GM23338 (cell line): ENCODE results near the gene NTMT1. TPM values are rescaled to one million over a fixed set of nuclear protein-coding genes. Genes with fewer than 3 reads are reported as not detected.

Experiments
- ATAC-seq: fragments of 200-7000 bp; cut with Tn5 transposase; 3 replicates; pipeline ENCODE4 v1.9.1; 2020
- DNase-seq: peaks from one replicate; pipeline ENCODE4 v3.0.0-alpha.2; 2015; ENCODE audit warnings: low spot score
- H2AFZ ChIP-seq: fragments of 200-600 bp; sonication (generic); 2 replicates; pipeline ENCODE4 v1.8.0; 2016; ENCODE audit warnings: antibody characterized with exemption, mild to moderate bottlenecking, moderate library complexity
- H3F3A ChIP-seq: fragments of 200-600 bp; sonication (generic); replicated peaks from 2 replicates; pipeline ENCODE4 v1.8.0; 2017; ENCODE audit warnings: antibody characterized with exemption, mixed run types, low read depth
- H3K27ac ChIP-seq: fragments of 200-600 bp; sonication (generic); 2 replicates; pipeline ENCODE4 v1.6.1; 2016; ENCODE audit warnings: low read depth
- H3K27me3 ChIP-seq: fragments of 200-600 bp; sonication (generic); 2 replicates; pipeline ENCODE4 v1.8.0; 2016; ENCODE audit warnings: mild to moderate bottlenecking, mixed run types, moderate library complexity; ENCODE audit not compliant: insufficient read depth
- H3K36me3 ChIP-seq: fragments of 200-600 bp; sonication (generic); 2 replicates; pipeline ENCODE4 v1.8.0; 2016; ENCODE audit warnings: mild to moderate bottlenecking; ENCODE audit not compliant: insufficient read depth
- H3K4me1 ChIP-seq: fragments of 200-600 bp; sonication (generic); 2 replicates; pipeline ENCODE4 v1.8.0; 2016; ENCODE audit warnings: mild to moderate bottlenecking, moderate library complexity; ENCODE audit not compliant: insufficient read depth
- H3K4me2 ChIP-seq: fragments of 200-600 bp; sonication (generic); 2 replicates; pipeline ENCODE4 v1.7.1; 2017; ENCODE audit warnings: mixed run types
- H3K4me3 ChIP-seq: fragments of 200-600 bp; sonication (generic); 2 replicates; pipeline ENCODE4 v1.6.1; 2016; ENCODE audit warnings: mixed run types
- H3K79me2 ChIP-seq: fragments of 200-600 bp; sonication (generic); replicated peaks from 2 replicates; pipeline ENCODE4 v1.8.0; 2017; ENCODE audit warnings: mild to moderate bottlenecking; ENCODE audit not compliant: insufficient read depth
- H3K9me2 ChIP-seq: fragments of 200-600 bp; sonication (generic); 2 replicates; pipeline ENCODE4 v1.8.0; 2017; ENCODE audit not compliant: insufficient read depth
- H4K20me1 ChIP-seq: fragments of 200-600 bp; sonication (generic); replicated peaks from 2 replicates; pipeline ENCODE4 v1.8.0; 2017; ENCODE audit warnings: mild to moderate bottlenecking; ENCODE audit not compliant: insufficient read depth
- H3K27ac Mint-ChIP-seq: 2 replicates; pipeline ENCODE4 v1.8.0; 2020; ENCODE audit warnings: inconsistent platforms, mild to moderate bottlenecking, moderate library complexity, mixed read lengths
- H3K27me3 Mint-ChIP-seq: 3 replicates; pipeline ENCODE4 v1.8.0; 2022; ENCODE audit warnings: low read depth, mild to moderate bottlenecking, moderate library complexity, mixed read lengths, inconsistent platforms; ENCODE audit not compliant: insufficient read depth, poor library complexity
- H3K36me3 Mint-ChIP-seq: 3 replicates; pipeline ENCODE4 v1.8.0; 2021; ENCODE audit warnings: low read depth, mild to moderate bottlenecking, inconsistent platforms, moderate library complexity, mixed read lengths
- H3K4me1 Mint-ChIP-seq: 3 replicates; pipeline ENCODE4 v1.8.0; 2020; ENCODE audit warnings: mild to moderate bottlenecking, inconsistent platforms, mixed read lengths
- H3K4me3 Mint-ChIP-seq: 3 replicates; pipeline ENCODE4 v1.8.0; 2021; ENCODE audit warnings: moderate library complexity, mild to moderate bottlenecking, inconsistent platforms, mixed read lengths
- H3K9me3 Mint-ChIP-seq: 3 replicates; pipeline ENCODE4 v1.8.0; 2020; ENCODE audit warnings: moderate library complexity, mild to moderate bottlenecking, inconsistent platforms, mixed read lengths
- CTCF ChIP-seq, 2 experiments: fragments of 200-600 bp in 1 of 2; sonication (generic) in 1 of 2; conservative IDR thresholded peaks; 2 replicates each; pipeline versions ENCODE4 v1.5.1 to v1.6.1; 2016 to 2017; ENCODE audit warnings: antibody characterized with exemption in 2 of 2, low read depth in 2 of 2, mild to moderate bottlenecking in 2 of 2, moderate library complexity in 1 of 2
- POLR2AphosphoS5 ChIP-seq: IDR thresholded peaks from 2 replicates; pipeline ENCODE4 v1.6.1; 2016; ENCODE audit warnings: antibody characterized with exemption, low read depth
- ZNF114 ChIP-seq: fragments of 250-450 bp; sonication (Bioruptor Pico); IDR thresholded peaks from 2 replicates; pipeline ENCODE4 v1.5.0; 2020; ENCODE audit warnings: mild to moderate bottlenecking, moderate library complexity
- ZNF462 ChIP-seq: fragments of 250-450 bp; sonication (Bioruptor Pico); IDR thresholded peaks from 2 replicates; pipeline ENCODE4 v1.5.0; 2020; ENCODE audit warnings: mild to moderate bottlenecking, moderate library complexity
- polyA plus RNA-seq: library from polyadenylated mRNA; unstranded; fragments of >200 nt; fragmentation: Nextera tagmentation; extraction: Ambion mirVana; gene quantifications from 2 replicates; pipeline ENCODE4 v1.2.1, GENCODE V29; 2016
- total RNA-seq: library from RNA; depleted of rRNA; stranded (reverse); fragments of >200 nt; shearing (Covaris generic); gene quantifications from 2 replicates; pipeline ENCODE4 v1.2.3, GENCODE V29; 2014

NTMT1 gene
- total and polyA plus RNA-seq, 2 experiments from 2014 or later: 59.4 to 108 TPM

- Histone ChIP-seq H3K4me2 (no peak overlapping the region), H3F3A (no peaks in the 10 kb centered on the region), H3K4me1 (peaks cover 3% of the 10 kb centered on the region; the same call in 1 of the 2 replicates), H3K9me2 (no peaks in the 10 kb centered on the region), H3K27ac (no peak overlapping the region), H2AFZ (no peak overlapping the region), H3K36me3 (no peaks in the 10 kb centered on the region), H3K27me3 (peaks cover 11% of the 10 kb centered on the region; the same call in 1 of the 2 replicates), H4K20me1 (no peaks in the 10 kb centered on the region), H3K4me3 (no peak overlapping the region), H3K79me2 (no peaks in the 10 kb centered on the region)
- Mint-ChIP-seq H3K9me3 (no peaks in the 10 kb centered on the region), H3K36me3 (no peaks in the 10 kb centered on the region), H3K4me3 (no peak overlapping the region), H3K27me3 (peaks cover 29% of the 10 kb centered on the region), H3K4me1 (peaks cover 36% of the 10 kb centered on the region), H3K27ac (no peak overlapping the region)
- no peak for TF ChIP-seq CTCF (conservative IDR thresholded peaks at IDR 0.05; ENCODE audit: low read depth in 2 of 2)
- TF ChIP-seq ZNF114: no peak
- DNase-seq (no peak), ATAC-seq (no peak)
Measured at GRCh38 chr9:129586245-129586644, 39.7 kb upstream of the NTMT1 start.

- Mint-ChIP-seq H3K4me1 (peaks cover 39% of the 10 kb centered on the region), H3K36me3 (no peaks in the 10 kb centered on the region), H3K27ac (no peak overlapping the region; the same call in 1 of the 2 replicates), H3K9me3 (no peaks in the 10 kb centered on the region), H3K27me3 (peaks cover 29% of the 10 kb centered on the region), H3K4me3 (no peak overlapping the region)
- H3K27me3 ChIP-seq: peaks cover 11% of the 10 kb centered on the region; the same call in 1 of the 2 replicates
- no peak overlapping the region for H3K4me2 ChIP-seq
- H3K4me3 ChIP-seq: no peak overlapping the region
- TF ChIP-seq CTCF (conservative IDR thresholded peaks at IDR 0.05; ENCODE audit: low read depth in 2 of 2) (peak in 1 of 2 experiments; percentile 19; a peak in 1 of 4 replicates), POLR2AphosphoS5 (no peak), ZNF462 (no peak)
- DNase-seq (no peak), ATAC-seq (0 out of 3 replicates have a peak, but pooled peaks have one; percentile 9)
- no peaks in the 10 kb centered on the region for H3K79me2 ChIP-seq
- H3F3A ChIP-seq: no peaks in the 10 kb centered on the region
- H4K20me1 ChIP-seq: no peaks in the 10 kb centered on the region
- H3K9me2 ChIP-seq: no peaks in the 10 kb centered on the region
- H2AFZ ChIP-seq: 0 out of 2 replicates have a peak overlapping the region, but pooled peaks have one; percentile 4
- H3K4me1 ChIP-seq: peaks cover 3% of the 10 kb centered on the region; the same call in 1 of the 2 replicates
- no peaks in the 10 kb centered on the region for H3K36me3 ChIP-seq
- no peak overlapping the region for H3K27ac ChIP-seq
Measured at GRCh38 chr9:129586685-129587084, 39.3 kb upstream of the NTMT1 start.
